Measurements from ENCODE around the gene KHDRBS2.

Gene KHDRBS2

DNA sequence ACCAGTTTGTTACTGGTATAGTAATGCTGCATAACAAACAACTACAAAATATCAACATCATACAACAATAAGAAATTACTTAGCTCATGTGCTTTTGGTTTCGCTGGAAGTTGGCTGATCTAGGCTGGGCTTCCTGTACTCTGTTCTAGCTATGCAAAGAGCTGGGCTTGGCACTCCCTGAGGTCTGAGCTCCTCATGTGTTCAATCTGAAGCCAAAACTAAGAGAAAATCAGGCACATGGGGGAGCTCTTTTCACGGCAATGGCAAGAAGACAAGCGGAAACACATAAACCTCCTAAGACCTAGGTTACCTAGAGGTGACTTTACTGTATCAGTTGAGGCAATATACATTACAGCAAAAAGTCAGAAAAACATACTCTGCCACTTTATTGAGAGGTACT, 574.2 kb downstream of the KHDRBS2 start:
- no CpG with 5 or more reads among the region's 3 CpGs for WGBS, 2 donors (ENCODE audit: extremely low coverage in 2 of 2, insufficient read length in 2 of 2, insufficient replicate concordance in 1 of 2)
- Histone ChIP-seq H3K4me1 (ENCODE audit: control insufficient read depth in 2 of 2, insufficient read depth in 1 of 2, low read depth in 1 of 2, low read length in 2 of 2) (no peaks in the 10 kb centered on the region), H3K9ac (ENCODE audit: low read depth, low read length, poor library complexity) (no peak overlapping the region), H2BK5ac (ENCODE audit: low read length) (no peak overlapping the region), H2BK12ac (ENCODE audit: low read length) (no peak overlapping the region), H4K91ac (ENCODE audit: low read depth, low read length, poor library complexity) (no peak overlapping the region), H2AK5ac (ENCODE audit: low read depth, low read length) (no peak overlapping the region), H2BK120ac (ENCODE audit: low read depth, low read length) (no peak overlapping the region), H3K79me1 (ENCODE audit: low read depth, low read length) (no peaks in the 10 kb centered on the region), H3K9me3 (replicated peaks in 1 of 2; ENCODE audit: control insufficient read depth in 2 of 2, insufficient read depth in 1 of 2, low read depth in 1 of 2, low read length in 2 of 2) (no peaks in the 10 kb centered on the region), H3K14ac (ENCODE audit: low read length) (no peak overlapping the region), H3K4me3 (ENCODE audit: low read length in 2 of 2) (no peak overlapping the region), H3K4ac (ENCODE audit: low read length) (no peak overlapping the region), H3K18ac (ENCODE audit: low read length) (no peak overlapping the region), H3K4me2 (ENCODE audit: insufficient read depth, low read length, poor library complexity, severe bottlenecking) (no peak overlapping the region), H4K8ac (ENCODE audit: low read depth, low read length) (no peak overlapping the region), H3K36me3 (replicated peaks in 1 of 2; ENCODE audit: control insufficient read depth in 2 of 2, insufficient read depth in 2 of 2, low read length in 2 of 2) (no peaks in the 10 kb centered on the region), H3K23ac (ENCODE audit: low read depth, low read length, poor library complexity) (no peak overlapping the region), H2BK15ac (ENCODE audit: low read length) (no peak overlapping the region), H3K27ac (replicated peaks; ENCODE audit: low read length) (no peak overlapping the region), H3K27me3 (ENCODE audit: control insufficient read depth in 3 of 3, insufficient read depth in 3 of 3, low read depth in 1 of 3, low read length in 3 of 3) (no peaks in the 10 kb centered on the region), H2AFZ (ENCODE audit: low read length) (no peak overlapping the region)
- DNase-seq (ENCODE audit: low spot score) = peak; percentile 0

DNA sequence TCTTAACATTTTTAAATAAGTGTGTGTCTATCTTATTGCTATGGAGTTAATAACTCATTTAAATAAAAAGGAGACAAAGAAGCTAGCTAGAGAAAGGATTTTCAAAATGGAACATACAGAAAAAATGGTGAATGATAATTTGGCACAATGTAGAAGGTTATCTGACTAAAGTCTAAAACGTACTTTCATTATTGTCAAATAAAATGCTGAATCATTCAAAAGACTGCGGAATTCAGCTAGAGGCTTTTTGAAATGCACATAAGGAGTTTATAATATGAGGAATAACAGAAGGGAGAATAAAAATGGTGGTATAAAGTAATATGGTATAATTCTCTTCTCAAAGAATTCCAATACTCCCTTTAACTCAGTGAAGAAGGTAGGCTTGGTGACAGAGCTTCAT, 597.9 kb downstream of the KHDRBS2 start:
- no peak overlapping the region for H3K27ac ChIP-seq (replicated peaks; ENCODE audit: low read length)
- WGBS, 2 donors (ENCODE audit: extremely low coverage in 2 of 2, insufficient read length in 2 of 2, insufficient replicate concordance in 1 of 2) = no CpG with 5 or more reads among the region's 2 CpGs
- no peak overlapping the region for H2AFZ ChIP-seq (ENCODE audit: low read length)
- H3K4ac ChIP-seq (ENCODE audit: low read length) = no peak overlapping the region
- no peak overlapping the region for H3K23ac ChIP-seq (ENCODE audit: low read depth, low read length, poor library complexity)
- no peak overlapping the region for H2BK15ac ChIP-seq (ENCODE audit: low read length)
- H2AK5ac ChIP-seq (ENCODE audit: low read depth, low read length) = no peak overlapping the region
- no peaks in the 10 kb centered on the region for H3K36me3 ChIP-seq (replicated peaks in 1 of 2; ENCODE audit: control insufficient read depth in 2 of 2, insufficient read depth in 2 of 2, low read length in 2 of 2)
- no peak overlapping the region for H4K91ac ChIP-seq (ENCODE audit: low read depth, low read length, poor library complexity)
- no peak overlapping the region for H3K18ac ChIP-seq (ENCODE audit: low read length)
- peaks cover 0 to 4% of the 10 kb centered on the region in 2 donors for H3K4me1 ChIP-seq (ENCODE audit: control insufficient read depth in 2 of 2, insufficient read depth in 1 of 2, low read depth in 1 of 2, low read length in 2 of 2)
- H3K27me3 ChIP-seq (ENCODE audit: control insufficient read depth in 3 of 3, insufficient read depth in 3 of 3, low read depth in 1 of 3, low read length in 3 of 3) = no peaks in the 10 kb centered on the region
- H3K14ac ChIP-seq (ENCODE audit: low read length) = no peak overlapping the region
- no peak for DNase-seq (ENCODE audit: low spot score)
- no peaks in the 10 kb centered on the region for H3K9me3 ChIP-seq (replicated peaks in 1 of 2; ENCODE audit: control insufficient read depth in 2 of 2, insufficient read depth in 1 of 2, low read depth in 1 of 2, low read length in 2 of 2)
- no peak overlapping the region for H3K9ac ChIP-seq (ENCODE audit: low read depth, low read length, poor library complexity)
- H2BK120ac ChIP-seq (ENCODE audit: low read depth, low read length) = no peak overlapping the region
- no peak overlapping the region for H3K4me3 ChIP-seq (ENCODE audit: low read length in 2 of 2)
- no peak overlapping the region for H4K8ac ChIP-seq (ENCODE audit: low read depth, low read length)
- H2BK5ac ChIP-seq (ENCODE audit: low read length) = no peak overlapping the region
- H3K4me2 ChIP-seq (ENCODE audit: insufficient read depth, low read length, poor library complexity, severe bottlenecking) = no peak overlapping the region
- no peaks in the 10 kb centered on the region for H3K79me1 ChIP-seq (ENCODE audit: low read depth, low read length)
- no peak overlapping the region for H2BK12ac ChIP-seq (ENCODE audit: low read length)

DNA sequence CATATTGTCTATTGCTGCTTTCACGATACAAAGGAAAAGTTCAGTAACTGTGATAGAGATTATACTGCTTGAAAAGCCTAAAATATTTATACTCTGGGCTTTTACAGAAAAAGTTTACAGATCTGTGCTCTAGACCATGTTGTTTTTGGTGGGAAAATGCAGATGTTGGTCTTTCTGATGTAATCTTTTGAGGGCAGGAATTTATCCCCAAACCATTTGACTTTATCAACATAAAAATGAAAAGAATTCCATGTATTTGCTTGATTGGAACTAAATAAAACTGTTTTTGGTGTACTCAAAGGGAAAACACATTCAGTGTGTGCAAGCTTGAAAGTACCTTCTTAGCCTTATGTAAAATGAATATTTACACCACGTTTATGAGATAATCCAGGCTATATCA, 603.5 kb downstream of the KHDRBS2 start:
- no peak overlapping the region for H2BK5ac ChIP-seq (ENCODE audit: low read length)
- H3K4me2 ChIP-seq (ENCODE audit: insufficient read depth, low read length, poor library complexity, severe bottlenecking) = no peak overlapping the region
- no peaks in the 10 kb centered on the region for H3K9me3 ChIP-seq (replicated peaks in 1 of 2; ENCODE audit: control insufficient read depth in 2 of 2, insufficient read depth in 1 of 2, low read depth in 1 of 2, low read length in 2 of 2)
- H2BK15ac ChIP-seq (ENCODE audit: low read length) = no peak overlapping the region
- no peak overlapping the region for H3K4ac ChIP-seq (ENCODE audit: low read length)
- no peak overlapping the region for H3K14ac ChIP-seq (ENCODE audit: low read length)
- H3K27ac ChIP-seq (replicated peaks; ENCODE audit: low read length) = peak overlapping the region; percentile 79
- no peak overlapping the region for H3K18ac ChIP-seq (ENCODE audit: low read length)
- no peak overlapping the region for H4K8ac ChIP-seq (ENCODE audit: low read depth, low read length)
- no peaks in the 10 kb centered on the region for H3K27me3 ChIP-seq (ENCODE audit: control insufficient read depth in 3 of 3, insufficient read depth in 3 of 3, low read depth in 1 of 3, low read length in 3 of 3)
- no peak overlapping the region for H2BK12ac ChIP-seq (ENCODE audit: low read length)
- H2BK120ac ChIP-seq (ENCODE audit: low read depth, low read length) = no peak overlapping the region
- no peak overlapping the region for H3K4me3 ChIP-seq (ENCODE audit: low read length in 2 of 2)
- H3K23ac ChIP-seq (ENCODE audit: low read depth, low read length, poor library complexity) = no peak overlapping the region
- WGBS, 2 donors (ENCODE audit: extremely low coverage in 2 of 2, insufficient read length in 2 of 2, insufficient replicate concordance in 1 of 2) = no CpG with 5 or more reads among the region's 2 CpGs
- H4K91ac ChIP-seq (ENCODE audit: low read depth, low read length, poor library complexity) = no peak overlapping the region
- peaks cover 2 to 3% of the 10 kb centered on the region in 2 donors for H3K4me1 ChIP-seq (ENCODE audit: control insufficient read depth in 2 of 2, insufficient read depth in 1 of 2, low read depth in 1 of 2, low read length in 2 of 2)
- peak overlapping the region; percentile 9 for H2AFZ ChIP-seq (ENCODE audit: low read length)
- no peak overlapping the region for H2AK5ac ChIP-seq (ENCODE audit: low read depth, low read length)
- no peaks in the 10 kb centered on the region for H3K36me3 ChIP-seq (replicated peaks in 1 of 2; ENCODE audit: control insufficient read depth in 2 of 2, insufficient read depth in 2 of 2, low read length in 2 of 2)
- H3K79me1 ChIP-seq (ENCODE audit: low read depth, low read length) = no peaks in the 10 kb centered on the region
- DNase-seq (ENCODE audit: low spot score) = no peak
- H3K9ac ChIP-seq (ENCODE audit: low read depth, low read length, poor library complexity) = no peak overlapping the region

DNA sequence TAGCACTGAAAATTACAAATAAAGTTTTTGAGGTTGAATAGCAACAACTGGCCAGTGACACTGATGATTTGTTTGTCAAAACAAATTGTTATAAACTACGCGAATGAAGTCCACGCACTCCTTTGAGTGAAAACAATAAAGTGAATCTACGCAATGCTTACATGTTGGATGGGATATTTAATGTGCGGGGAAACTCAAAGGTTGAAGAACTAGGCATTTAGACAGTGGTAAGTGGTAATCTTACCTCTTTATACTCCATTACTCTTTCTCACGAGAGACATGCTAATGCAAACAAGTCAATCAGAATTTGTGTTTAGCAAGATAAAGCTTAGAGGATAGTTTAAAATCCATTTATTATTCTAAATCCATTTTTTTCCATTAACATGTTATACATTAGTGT, 606.4 kb downstream of the KHDRBS2 start:
- H3K27me3 ChIP-seq (ENCODE audit: control insufficient read depth in 3 of 3, insufficient read depth in 3 of 3, low read depth in 1 of 3, low read length in 3 of 3) = no peaks in the 10 kb centered on the region
- no peak overlapping the region for H2BK15ac ChIP-seq (ENCODE audit: low read length)
- H3K9ac ChIP-seq (ENCODE audit: low read depth, low read length, poor library complexity) = no peak overlapping the region
- peaks cover 2 to 3% of the 10 kb centered on the region in 2 donors for H3K4me1 ChIP-seq (ENCODE audit: control insufficient read depth in 2 of 2, insufficient read depth in 1 of 2, low read depth in 1 of 2, low read length in 2 of 2)
- H2BK5ac ChIP-seq (ENCODE audit: low read length) = no peak overlapping the region
- H3K4me2 ChIP-seq (ENCODE audit: insufficient read depth, low read length, poor library complexity, severe bottlenecking) = no peak overlapping the region
- no peak overlapping the region for H3K27ac ChIP-seq (replicated peaks; ENCODE audit: low read length)
- H2AFZ ChIP-seq (ENCODE audit: low read length) = no peak overlapping the region
- no peaks in the 10 kb centered on the region for H3K36me3 ChIP-seq (replicated peaks in 1 of 2; ENCODE audit: control insufficient read depth in 2 of 2, insufficient read depth in 2 of 2, low read length in 2 of 2)
- no peaks in the 10 kb centered on the region for H3K9me3 ChIP-seq (replicated peaks in 1 of 2; ENCODE audit: control insufficient read depth in 2 of 2, insufficient read depth in 1 of 2, low read depth in 1 of 2, low read length in 2 of 2)
- WGBS, 2 donors (ENCODE audit: extremely low coverage in 2 of 2, insufficient read length in 2 of 2, insufficient replicate concordance in 1 of 2) = no CpG with 5 or more reads among the region's 6 CpGs
- H2AK5ac ChIP-seq (ENCODE audit: low read depth, low read length) = no peak overlapping the region
- H3K4ac ChIP-seq (ENCODE audit: low read length) = no peak overlapping the region
- no peak overlapping the region for H4K8ac ChIP-seq (ENCODE audit: low read depth, low read length)
- no peak overlapping the region for H2BK12ac ChIP-seq (ENCODE audit: low read length)
- DNase-seq (ENCODE audit: low spot score) = no peak
- no peak overlapping the region for H3K18ac ChIP-seq (ENCODE audit: low read length)
- H2BK120ac ChIP-seq (ENCODE audit: low read depth, low read length) = no peak overlapping the region
- H3K14ac ChIP-seq (ENCODE audit: low read length) = no peak overlapping the region
- no peak overlapping the region for H3K23ac ChIP-seq (ENCODE audit: low read depth, low read length, poor library complexity)
- H3K4me3 ChIP-seq (ENCODE audit: low read length in 2 of 2) = no peak overlapping the region
- no peaks in the 10 kb centered on the region for H3K79me1 ChIP-seq (ENCODE audit: low read depth, low read length)
- H4K91ac ChIP-seq (ENCODE audit: low read depth, low read length, poor library complexity) = no peak overlapping the region
